ENCODE data around the gene GPR152. TPM values are rescaled to one million over a fixed set of nuclear protein-coding genes. Genes with fewer than 3 reads are reported as not detected.
A peak's percentile ranks its signal among the peaks of the same experiment; 100 is the strongest.

The GPR152 gene
- total and polyA plus RNA-seq, 2 of the 8 experiments (the other 6 are each of a cell fraction or from before 2014, with no cell fraction given) = not detected

- no peak overlapping the region for H2BK120ac ChIP-seq (replicated peaks; ENCODE audit: low read depth, low read length)
- H3K9me3 ChIP-seq (ENCODE audit: insufficient read depth in 2 of 2, low read depth in 1 of 2, low read length in 1 of 2) = no peaks in the 10 kb centered on the region
- no peak overlapping the region for H2BK5ac ChIP-seq (ENCODE audit: low read depth, low read length)
- H3K18ac ChIP-seq (ENCODE audit: extremely low read depth, low read length) = no peak overlapping the region
- H3K9ac ChIP-seq (replicated peaks in 1 of 4; ENCODE audit: extremely low read depth in 1 of 4, low read depth in 3 of 4, low read length in 3 of 4) = no peak overlapping the region
- H3K4me2 ChIP-seq (ENCODE audit: insufficient read depth in 1 of 2, low read depth in 2 of 2, low read length in 2 of 2) = no peak overlapping the region; a peak in 1 of 4 replicates
- DNase-seq (ENCODE audit: low read depth in 1 of 2, low spot score in 2 of 2) = no peak
- H3K27ac ChIP-seq (ENCODE audit: low read depth, low read length) = no peak overlapping the region
- H2AFZ ChIP-seq (ENCODE audit: low read length) = no peak overlapping the region
- H3K27me3 ChIP-seq (replicated peaks in 1 of 4; ENCODE audit: control insufficient read depth in 3 of 4, extremely low read depth in 1 of 4, insufficient read depth in 3 of 4, low read length in 3 of 4) = peaks cover 0 to 8% (median 5%) of the 10 kb centered on the region in 4 experiments; a peak in 4 of 7 replicates
- peaks cover 0 to 3% of the 10 kb centered on the region in 2 experiments for H4K20me1 ChIP-seq (replicated peaks in 1 of 2; ENCODE audit: control insufficient read depth in 1 of 2, insufficient read depth in 2 of 2, low read length in 2 of 2)
- FAIRE-seq = no peak
- WGBS, 2 experiments (ENCODE audit: extremely low coverage in 1 of 2, insufficient coverage in 1 of 2, insufficient read length in 1 of 2, insufficient replicate concordance in 2 of 2, low coverage in 1 of 2, low lambda C conversion rate in 2 of 2, missing lambda C conversion rate in 1 of 2) = 88% methylated on average over 21 of the region's 21 CpGs; no CpG with 5 or more reads in 1 of the 2 experiments
- peaks cover 12% of the 10 kb centered on the region; the same call in 1 of the 2 replicates for H3K23me2 ChIP-seq (ENCODE audit: low read depth, low read length)
- no peak overlapping the region for H4K91ac ChIP-seq (replicated peaks; ENCODE audit: insufficient read length, low read length)
- CTCF ChIA-PET (ENCODE audit: partially characterized antibody) = interaction anchor here (1.3 to 2.4 kb wide), 4 partner anchors 12 to 86 kb away, joined by 3 to 13 read pairs (median 5); partner anchors contain the start of genes PITPNM1, PPP1CA and TBC1D10C
- no peaks in the 10 kb centered on the region for H3K79me2 ChIP-seq (ENCODE audit: control insufficient read depth in 1 of 2, insufficient read depth in 2 of 2, low read length in 2 of 2)
- POLR2A ChIA-PET (ENCODE audit: partially characterized antibody) = interaction anchor here (0.6 to 10.2 kb wide), 16 partner anchors 9 to 74 kb away, joined by 3 to 104 read pairs (median 4); partner anchors contain the start of genes CORO1B, PPP1CA, PTPRCAP and RPS6KB2
- H3K36me3 ChIP-seq (ENCODE audit: control insufficient read depth in 2 of 4, insufficient read depth in 4 of 4, low read length in 3 of 4) = no peaks in the 10 kb centered on the region
- no peak overlapping the region for H3K4ac ChIP-seq (replicated peaks; ENCODE audit: insufficient read length, low read depth, low read length)
- H2BK12ac ChIP-seq (ENCODE audit: low read depth, low read length) = no peak overlapping the region
- no peaks in the 10 kb centered on the region for H3K79me1 ChIP-seq (ENCODE audit: low read depth, low read length)
- H3K56ac ChIP-seq (replicated peaks; ENCODE audit: insufficient read length, low read depth, low read length) = no peak overlapping the region
- peak overlapping the region; percentile 3; the same call in 1 of the 2 replicates for H4K8ac ChIP-seq (ENCODE audit: extremely low read depth, insufficient read depth, low read length)
- no peak overlapping the region for H3K4me3 ChIP-seq (ENCODE audit: extremely low read depth in 1 of 4, insufficient read depth in 2 of 4, low read depth in 3 of 4, low read length in 4 of 4)
- H2AK5ac ChIP-seq (ENCODE audit: low read depth, low read length) = no peak overlapping the region
- no peak overlapping the region for H2BK20ac ChIP-seq (ENCODE audit: low read length)
- no peak overlapping the region for H3K23ac ChIP-seq (ENCODE audit: insufficient read length)
- H3K4me1 ChIP-seq (replicated peaks in 1 of 4; ENCODE audit: control insufficient read depth in 3 of 4, insufficient read depth in 4 of 4, low read length in 3 of 4) = peaks cover 4 to 15% (median 11%) of the 10 kb centered on the region in 4 experiments
- no peak overlapping the region for H3K14ac ChIP-seq (ENCODE audit: insufficient read length)
- H2BK15ac ChIP-seq (ENCODE audit: low read length) = 0 out of 2 replicates have a peak overlapping the region, but pooled peaks have one; percentile 46
- H4K5ac ChIP-seq (ENCODE audit: insufficient read length, low read depth, low read length) = no peak overlapping the region
- TF ChIP-seq RNF2 (IDR thresholded peaks at IDR 0.05; ENCODE audit: borderline replicate concordance, low read depth, low read length, missing control alignments, poor library complexity, severe bottlenecking) = no peak
- no peak for TF ChIP-seq EGR1 (IDR thresholded peaks at IDR 0.05; ENCODE audit: borderline replicate concordance, low read depth, low read length)
- no peak for TF ChIP-seq HDAC6 (IDR thresholded peaks at IDR 0.05; ENCODE audit: low read depth, low read length)
- no peak for TF ChIP-seq TCF12 (IDR thresholded peaks at IDR 0.05; ENCODE audit: low read depth, low read length)
- no peak for TF ChIP-seq BRCA1 (IDR thresholded peaks at IDR 0.05; ENCODE audit: low read depth, low read length)
- no peak for TF ChIP-seq EZH2 (IDR thresholded peaks at IDR 0.05; ENCODE audit: low read depth, low read length, severe bottlenecking)
- TF ChIP-seq KDM4A (IDR thresholded peaks at IDR 0.05; ENCODE audit: low read depth, low read length, severe bottlenecking) = no peak
- no peak for TF ChIP-seq JUN (IDR thresholded peaks at IDR 0.05; ENCODE audit: low read depth, low read length)
- TF ChIP-seq CHD1 (IDR thresholded peaks at IDR 0.05; ENCODE audit: low read depth, low read length) = no peak
- TF ChIP-seq SIX5 (IDR thresholded peaks at IDR 0.05; ENCODE audit: low read depth, low read length) = no peak
- TF ChIP-seq GABPA (IDR thresholded peaks at IDR 0.05; ENCODE audit: borderline replicate concordance, insufficient read depth, low read length) = no peak
- no peak for TF ChIP-seq FOSL1 (IDR thresholded peaks at IDR 0.05; ENCODE audit: insufficient read depth, low read depth, low read length)
Measured at GRCh38 chr11:67419325-67420049, 33.0 kb downstream of the GPR152 start.

Measured in H1 (cell line).